Endothelial cell (in vitro differentiated cells): ENCODE results near the gene MYH11. TPM values are rescaled to one million over a fixed set of nuclear protein-coding genes. Genes with fewer than 3 reads are reported as not detected.
A peak's percentile ranks its signal among the peaks of the same experiment; 100 is the strongest.

Experiments used
- DNase-seq: peaks from one replicate; pipeline ENCODE4 v3.0.0; 2021; ENCODE audit warnings: low spot score
- H3K27ac Mint-ChIP-seq: one replicate; pipeline ENCODE4 v1.8.0; 2021; ENCODE audit warnings: mixed read lengths, inconsistent platforms; ENCODE audit not compliant: unreplicated experiment
- H3K27me3 Mint-ChIP-seq: one replicate; pipeline ENCODE4 v1.8.0; 2021; ENCODE audit warnings: mild to moderate bottlenecking, moderate library complexity, mixed read lengths, inconsistent platforms; ENCODE audit not compliant: unreplicated experiment
- H3K36me3 Mint-ChIP-seq: one replicate; pipeline ENCODE4 v1.8.0; 2021; ENCODE audit warnings: mild to moderate bottlenecking, low read depth, mixed read lengths, inconsistent platforms; ENCODE audit not compliant: unreplicated experiment
- H3K4me1 Mint-ChIP-seq: one replicate; pipeline ENCODE4 v1.8.0; 2021; ENCODE audit warnings: mild to moderate bottlenecking, mixed read lengths, inconsistent platforms; ENCODE audit not compliant: unreplicated experiment
- H3K4me3 Mint-ChIP-seq: one replicate; pipeline ENCODE4 v1.8.0; 2021; ENCODE audit warnings: mild to moderate bottlenecking, mixed read lengths, inconsistent platforms; ENCODE audit not compliant: unreplicated experiment
- H3K9me3 Mint-ChIP-seq: one replicate; pipeline ENCODE4 v1.8.0; 2021; ENCODE audit warnings: mixed read lengths, inconsistent platforms; ENCODE audit not compliant: unreplicated experiment
- total RNA-seq: library from RNA; stranded (reverse); fragmentation: NEBNext Ultra II Directional; extraction: Animal tissue kit (Norgen Biotek cat#: 25700); gene quantifications from one replicate; pipeline ENCODE4 v1.2.1, GENCODE V29; 2021; ENCODE audit not compliant: unreplicated experiment
- TF ChIP-seq, protein P1 (sequence below): fragments of 200-600 bp; sonication (generic); IDR thresholded peaks from one replicate; pipeline ENCODE4 v1.5.0; 2021; ENCODE audit warnings: antibody characterized with exemption; ENCODE audit not compliant: unreplicated experiment

MYH11 gene
- total RNA-seq, 1 donor from 2014 or later, result 0.51 TPM

DNA sequence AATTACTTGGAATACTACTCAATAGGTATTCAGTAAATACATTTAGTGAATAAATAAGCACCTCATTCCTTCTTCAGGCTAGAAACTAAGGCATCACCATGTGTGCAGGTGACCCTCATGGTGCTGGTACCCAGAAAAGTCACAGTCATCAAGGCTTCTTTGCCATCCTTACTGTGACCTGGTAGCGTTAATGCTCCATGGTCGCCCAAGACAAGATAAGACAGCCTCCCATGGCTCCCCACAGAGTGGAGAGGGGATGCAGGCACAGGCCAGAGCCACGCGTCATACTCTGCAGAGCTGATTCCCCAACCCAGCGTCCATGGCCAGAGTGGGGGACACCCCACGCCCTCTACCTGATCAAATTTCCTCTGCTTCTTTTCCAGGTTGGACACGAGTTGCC lies 133.0 kb downstream of the MYH11 start:
- H3K9me3 Mint-ChIP-seq, result no peaks in the 10 kb centered on the region
- H3K4me3 Mint-ChIP-seq, result no peak overlapping the region
- H3K36me3 Mint-ChIP-seq, result peaks cover 3% of the 10 kb centered on the region
- no peak overlapping the region for H3K27ac Mint-ChIP-seq
- TF ChIP-seq, protein P1, sequence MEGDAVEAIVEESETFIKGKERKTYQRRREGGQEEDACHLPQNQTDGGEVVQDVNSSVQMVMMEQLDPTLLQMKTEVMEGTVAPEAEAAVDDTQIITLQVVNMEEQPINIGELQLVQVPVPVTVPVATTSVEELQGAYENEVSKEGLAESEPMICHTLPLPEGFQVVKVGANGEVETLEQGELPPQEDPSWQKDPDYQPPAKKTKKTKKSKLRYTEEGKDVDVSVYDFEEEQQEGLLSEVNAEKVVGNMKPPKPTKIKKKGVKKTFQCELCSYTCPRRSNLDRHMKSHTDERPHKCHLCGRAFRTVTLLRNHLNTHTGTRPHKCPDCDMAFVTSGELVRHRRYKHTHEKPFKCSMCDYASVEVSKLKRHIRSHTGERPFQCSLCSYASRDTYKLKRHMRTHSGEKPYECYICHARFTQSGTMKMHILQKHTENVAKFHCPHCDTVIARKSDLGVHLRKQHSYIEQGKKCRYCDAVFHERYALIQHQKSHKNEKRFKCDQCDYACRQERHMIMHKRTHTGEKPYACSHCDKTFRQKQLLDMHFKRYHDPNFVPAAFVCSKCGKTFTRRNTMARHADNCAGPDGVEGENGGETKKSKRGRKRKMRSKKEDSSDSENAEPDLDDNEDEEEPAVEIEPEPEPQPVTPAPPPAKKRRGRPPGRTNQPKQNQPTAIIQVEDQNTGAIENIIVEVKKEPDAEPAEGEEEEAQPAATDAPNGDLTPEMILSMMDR, result no peak
- no peak for DNase-seq
- H3K4me1 Mint-ChIP-seq, result no peaks in the 10 kb centered on the region
- H3K27me3 Mint-ChIP-seq, result peaks cover 12% of the 10 kb centered on the region

- peak overlapping the region; percentile 11 for H3K27ac Mint-ChIP-seq
- H3K4me3 Mint-ChIP-seq, result no peak overlapping the region
- no peaks in the 10 kb centered on the region for H3K9me3 Mint-ChIP-seq
- no peak for DNase-seq
- H3K4me1 Mint-ChIP-seq, result no peaks in the 10 kb centered on the region
- TF ChIP-seq, protein P1, result no peak
- peaks cover 7% of the 10 kb centered on the region for H3K36me3 Mint-ChIP-seq
- peaks cover 10% of the 10 kb centered on the region for H3K27me3 Mint-ChIP-seq
Observed at GRCh38 chr16:15721018-15721417, 135.8 kb downstream of the MYH11 start.

DNA sequence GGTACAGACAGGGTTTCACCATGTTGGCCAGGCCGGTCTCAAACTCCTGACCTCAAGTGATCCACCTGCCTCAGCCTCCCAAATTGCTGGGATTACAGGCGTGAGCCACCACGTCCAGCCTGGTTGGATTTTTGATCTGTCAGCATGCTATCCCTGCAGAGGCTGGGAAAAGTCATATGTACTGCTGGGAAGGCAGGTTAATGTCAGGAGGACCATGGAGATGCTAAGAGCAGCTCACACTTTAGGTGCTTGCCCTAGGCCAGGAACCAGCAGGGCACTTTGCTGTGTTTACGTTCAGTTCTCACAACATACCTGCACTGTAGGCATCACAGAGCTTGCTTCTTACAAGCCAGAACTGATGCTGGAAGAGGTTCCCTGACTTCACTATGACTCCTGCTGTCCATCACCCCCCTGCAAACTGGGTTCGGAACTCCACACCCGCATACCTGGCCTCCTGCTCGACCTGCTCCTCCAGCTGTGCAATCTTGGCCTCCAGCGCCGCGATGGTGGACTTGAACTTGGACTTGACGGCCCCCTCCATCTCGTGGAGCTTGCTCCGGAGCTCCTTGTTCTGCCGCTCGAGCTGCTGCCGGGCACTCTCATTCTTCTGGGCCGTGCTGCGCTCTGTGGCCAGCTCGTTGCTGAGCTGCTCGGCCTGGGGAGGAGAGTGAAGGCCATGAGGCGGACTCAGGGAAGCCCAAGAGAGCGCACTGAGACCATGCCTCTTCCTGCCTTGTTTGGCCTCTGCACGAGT lies 140.0 kb downstream of the MYH11 start:
- H3K27me3 Mint-ChIP-seq, result peaks cover 8% of the 10 kb centered on the region
- TF ChIP-seq, protein P1, result no peak
- H3K4me3 Mint-ChIP-seq, result no peak overlapping the region
- H3K27ac Mint-ChIP-seq, result no peak overlapping the region
- no peaks in the 10 kb centered on the region for H3K4me1 Mint-ChIP-seq
- peaks cover 4% of the 10 kb centered on the region for H3K36me3 Mint-ChIP-seq
- no peak for DNase-seq
- no peaks in the 10 kb centered on the region for H3K9me3 Mint-ChIP-seq

- H3K27ac Mint-ChIP-seq, result no peak overlapping the region
- no peaks in the 10 kb centered on the region for H3K9me3 Mint-ChIP-seq
- DNase-seq, result no peak
- H3K4me3 Mint-ChIP-seq, result no peak overlapping the region
- peaks cover 8% of the 10 kb centered on the region for H3K27me3 Mint-ChIP-seq
- TF ChIP-seq, protein P1, result no peak
- peaks cover 4% of the 10 kb centered on the region for H3K36me3 Mint-ChIP-seq
- no peaks in the 10 kb centered on the region for H3K4me1 Mint-ChIP-seq
Observed at GRCh38 chr16:15715221-15715620, 141.6 kb downstream of the MYH11 start.

DNA sequence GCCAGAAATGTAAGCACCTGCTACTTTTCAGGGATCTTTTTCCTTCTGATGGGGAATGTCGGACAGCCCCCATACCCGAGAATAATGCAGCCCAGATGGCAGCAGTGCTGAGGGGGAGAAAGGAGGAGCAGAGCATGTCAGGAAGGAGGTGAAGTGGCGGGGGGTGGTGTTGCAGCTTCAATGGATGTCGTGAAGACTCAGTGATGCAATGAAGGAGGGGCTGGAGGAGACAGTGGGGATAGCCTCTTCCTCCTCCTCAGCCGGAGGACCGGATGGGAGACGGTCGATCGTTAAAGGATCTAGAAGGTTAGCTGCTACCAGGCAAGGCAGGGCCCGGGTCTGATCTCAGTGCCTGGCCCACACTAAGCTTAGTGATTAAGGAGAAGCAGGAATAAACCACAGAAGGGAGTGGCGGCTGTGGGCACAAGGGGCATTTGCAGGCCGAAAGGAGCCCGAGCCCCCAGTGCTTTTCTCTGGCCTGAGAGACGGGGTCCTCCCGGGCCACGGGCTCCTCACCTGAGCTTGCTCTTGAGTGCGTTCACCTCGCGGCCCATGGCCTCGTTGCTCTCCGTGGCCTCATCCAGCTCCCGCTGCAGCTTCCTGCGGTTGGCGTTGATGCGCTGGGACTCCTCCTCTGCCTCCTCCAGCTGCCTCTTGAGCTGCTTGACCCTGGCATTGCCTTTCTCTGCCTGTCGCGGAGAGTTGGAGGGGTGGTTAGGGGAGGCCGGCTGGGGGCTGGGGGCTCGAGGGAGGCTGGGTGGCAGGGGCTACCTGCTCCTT lies 142.2 kb downstream of the MYH11 start:
- TF ChIP-seq, protein P1, result no peak
- no peak overlapping the region for H3K27ac Mint-ChIP-seq

More for the DNA sequence above, 142.2 kb downstream of the MYH11 start:
- no peak for DNase-seq
- no peaks in the 10 kb centered on the region for H3K4me1 Mint-ChIP-seq
- H3K36me3 Mint-ChIP-seq, result peaks cover 4% of the 10 kb centered on the region
- no peaks in the 10 kb centered on the region for H3K9me3 Mint-ChIP-seq
- H3K27me3 Mint-ChIP-seq, result peaks cover 7% of the 10 kb centered on the region
- no peak overlapping the region for H3K4me3 Mint-ChIP-seq
